MG63 (cell line): ENCODE data around the gene FOXE3. TPM values are rescaled to one million over a fixed set of nuclear protein-coding genes. Genes with fewer than 3 reads are reported as not detected.

ENCODE experiments used
- DNase-seq: peaks from one replicate; pipeline ENCODE4 v3.0.0-alpha.2; 2020
- H3K27me3 ChIP-seq: fragments of 250-450 bp; sonication (Bioruptor Pico); 2 replicates; pipeline ENCODE4 v1.5.1; 2020; ENCODE audit warnings: mild to moderate bottlenecking, moderate library complexity
- H3K36me3 ChIP-seq: fragments of 250-450 bp; sonication (Bioruptor Pico); 2 replicates; pipeline ENCODE4 v1.5.1; 2020; ENCODE audit warnings: mild to moderate bottlenecking, moderate library complexity
- H3K4me3 ChIP-seq: fragments of 250-450 bp; sonication (Bioruptor Pico); 2 replicates; pipeline ENCODE4 v1.5.1; 2020; ENCODE audit warnings: mild to moderate bottlenecking, moderate library complexity
- H3K9me3 ChIP-seq: fragments of 250-450 bp; sonication (Bioruptor Pico); 2 replicates; pipeline ENCODE4 v1.5.1; 2020; ENCODE audit warnings: mild to moderate bottlenecking, moderate library complexity
- total RNA-seq: library from RNA; depleted of rRNA; stranded (reverse); fragments of >200 nt; shearing (Covaris generic); gene quantifications from 2 replicates; pipeline ENCODE4 v1.2.3, GENCODE V29; 2014; ENCODE audit warnings: low replicate concordance; rRNA removed

FOXE3 gene
- not detected in 2 replicates for total RNA-seq

DNA sequence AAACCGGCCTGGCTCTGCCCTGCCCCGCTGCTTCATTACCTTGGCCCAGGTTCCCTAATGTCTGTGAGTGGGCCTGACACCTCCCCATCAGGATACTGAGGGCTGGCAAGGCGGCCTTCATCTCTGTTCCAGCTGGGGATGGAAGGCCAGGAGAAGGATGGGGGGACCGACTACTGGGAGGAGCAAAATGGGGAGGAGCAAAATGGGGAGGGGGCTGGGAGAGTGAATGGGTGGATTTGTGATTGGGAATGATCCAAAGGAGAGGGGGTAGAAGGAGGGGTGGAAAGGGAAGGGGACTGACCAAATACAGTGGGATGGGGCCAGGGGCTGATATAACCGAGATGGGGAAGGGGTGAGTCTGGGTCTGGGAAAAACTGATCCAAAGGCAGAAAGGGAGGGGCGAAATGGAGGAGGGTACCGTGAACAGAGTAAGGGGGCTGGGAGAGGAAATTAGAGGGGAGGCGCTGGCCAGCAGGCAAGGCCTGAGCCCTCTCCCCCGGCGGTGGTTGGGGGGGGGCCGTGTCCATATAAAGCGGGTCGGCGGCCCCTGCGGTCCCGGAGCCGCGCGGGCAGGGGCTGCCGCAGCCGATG is at the start of gene FOXE3:
TSS of gene FOXE3 (plus strand) at position 558 of the 591 bp plus-strand sequence. CDS start at position 589, 31 bp downstream.
- no peak for DNase-seq
- Histone ChIP-seq H3K9me3 (no peaks in the 10 kb centered on the region), H3K27me3 (no peaks in the 10 kb centered on the region), H3K4me3 (no peak within 1 kb of the TSS), H3K36me3 (no peaks in the 10 kb centered on the region)

DNA sequence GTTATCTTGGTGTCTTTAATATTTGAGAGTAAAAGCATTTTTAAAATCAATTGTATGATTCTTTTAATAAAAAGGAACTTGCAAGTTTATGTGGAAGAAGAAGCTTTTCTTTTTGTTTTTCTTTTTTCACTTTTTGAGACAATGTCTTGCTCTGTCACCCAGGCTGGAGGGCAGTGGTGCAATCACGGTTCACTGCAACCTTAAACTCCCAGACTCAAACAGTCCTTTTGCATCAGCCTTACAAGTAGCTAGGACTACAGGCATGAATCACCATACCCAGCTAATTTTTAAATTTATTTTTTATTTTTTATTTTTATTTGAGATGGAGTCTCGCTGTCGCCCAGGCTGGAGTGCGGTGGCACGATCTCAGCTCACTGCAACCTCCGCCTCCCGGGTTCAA is 48.4 kb upstream of the FOXE3 start:
- H3K4me3 ChIP-seq, result no peak overlapping the region
- DNase-seq, result no peak

DNA sequence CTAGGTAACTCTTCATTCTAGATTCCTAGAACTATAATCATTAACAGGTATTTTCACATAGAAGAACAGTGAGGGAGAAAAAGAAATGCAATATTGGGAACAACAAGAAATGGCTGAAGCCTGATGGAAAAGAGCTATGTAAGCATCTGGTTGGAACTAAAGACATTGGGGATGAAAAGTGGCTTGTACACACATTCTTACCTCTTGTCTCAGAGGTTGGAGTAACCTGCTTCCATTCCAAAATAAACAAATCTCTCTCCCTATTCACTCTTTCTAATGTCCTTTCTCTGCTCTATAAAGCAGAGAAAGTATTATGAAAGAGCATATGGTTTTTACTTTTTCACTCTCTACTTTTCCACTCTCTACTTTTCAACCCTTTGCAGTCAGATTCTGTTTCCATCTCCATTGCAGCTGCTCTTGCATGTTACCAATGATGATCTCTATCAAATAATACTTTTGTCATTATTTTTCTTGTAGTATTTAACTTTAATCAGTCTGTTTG is 45.0 kb upstream of the FOXE3 start:
- H3K27me3 ChIP-seq, result no peaks in the 10 kb centered on the region
- H3K9me3 ChIP-seq, result no peaks in the 10 kb centered on the region
- peaks cover 53% of the 10 kb centered on the region for H3K36me3 ChIP-seq
- DNase-seq, result no peak
- no peak overlapping the region for H3K4me3 ChIP-seq

More for the DNA sequence above, 48.4 kb upstream of the FOXE3 start:
- Histone ChIP-seq H3K36me3 (peaks cover 35% of the 10 kb centered on the region), H3K27me3 (no peaks in the 10 kb centered on the region), H3K9me3 (no peaks in the 10 kb centered on the region)

DNA sequence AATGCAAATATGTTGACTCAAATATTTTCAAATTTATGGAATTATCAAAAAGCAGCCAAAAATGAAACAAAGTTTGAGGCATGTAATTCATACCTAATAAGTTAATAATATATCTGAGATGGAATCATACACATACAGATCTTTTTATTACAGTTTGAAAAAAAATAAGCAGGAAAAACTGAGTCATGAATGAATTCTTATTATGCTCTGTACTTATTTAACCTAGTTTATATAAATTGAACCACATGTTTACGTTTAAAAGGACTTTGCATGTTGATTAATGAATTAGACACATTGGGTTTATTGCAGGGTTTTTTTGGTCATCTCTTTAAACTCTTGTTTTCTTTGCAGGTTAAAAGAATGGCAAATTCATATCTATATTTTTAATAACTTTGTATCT is 41.6 kb upstream of the FOXE3 start:
- Histone ChIP-seq H3K4me3 (no peak overlapping the region), H3K27me3 (no peaks in the 10 kb centered on the region), H3K36me3 (peaks cover 53% of the 10 kb centered on the region), H3K9me3 (no peaks in the 10 kb centered on the region)
- no peak for DNase-seq

DNA sequence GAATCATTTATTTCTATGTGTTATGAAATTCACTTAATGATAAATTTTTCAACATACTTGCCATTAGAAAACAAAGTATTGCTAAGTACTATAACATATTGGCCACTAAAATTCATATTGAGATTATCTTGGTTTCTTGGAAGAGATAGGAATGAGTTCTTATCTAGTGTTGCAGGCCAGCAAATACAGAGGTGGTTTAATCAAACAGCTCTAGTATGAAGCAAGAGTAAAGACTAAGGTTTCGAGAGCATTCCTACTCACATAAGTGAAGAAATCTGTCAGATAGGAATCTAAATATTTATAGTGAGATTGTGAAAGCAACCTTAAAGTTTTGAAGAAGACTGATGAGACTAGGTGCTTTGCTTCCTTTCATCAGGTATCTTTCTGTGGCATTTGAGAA is 37.9 kb upstream of the FOXE3 start:
- H3K36me3 ChIP-seq, result peaks cover 41% of the 10 kb centered on the region
- DNase-seq, result no peak
- no peaks in the 10 kb centered on the region for H3K9me3 ChIP-seq
- H3K4me3 ChIP-seq, result no peak overlapping the region
- H3K27me3 ChIP-seq, result no peaks in the 10 kb centered on the region

- Histone ChIP-seq H3K4me3 (no peak overlapping the region), H3K27me3 (no peaks in the 10 kb centered on the region), H3K36me3 (peaks cover 29% of the 10 kb centered on the region), H3K9me3 (no peaks in the 10 kb centered on the region)
- no peak for DNase-seq
Measured at GRCh38 chr1:47380699-47381098, 35.4 kb upstream of the FOXE3 start.

DNA sequence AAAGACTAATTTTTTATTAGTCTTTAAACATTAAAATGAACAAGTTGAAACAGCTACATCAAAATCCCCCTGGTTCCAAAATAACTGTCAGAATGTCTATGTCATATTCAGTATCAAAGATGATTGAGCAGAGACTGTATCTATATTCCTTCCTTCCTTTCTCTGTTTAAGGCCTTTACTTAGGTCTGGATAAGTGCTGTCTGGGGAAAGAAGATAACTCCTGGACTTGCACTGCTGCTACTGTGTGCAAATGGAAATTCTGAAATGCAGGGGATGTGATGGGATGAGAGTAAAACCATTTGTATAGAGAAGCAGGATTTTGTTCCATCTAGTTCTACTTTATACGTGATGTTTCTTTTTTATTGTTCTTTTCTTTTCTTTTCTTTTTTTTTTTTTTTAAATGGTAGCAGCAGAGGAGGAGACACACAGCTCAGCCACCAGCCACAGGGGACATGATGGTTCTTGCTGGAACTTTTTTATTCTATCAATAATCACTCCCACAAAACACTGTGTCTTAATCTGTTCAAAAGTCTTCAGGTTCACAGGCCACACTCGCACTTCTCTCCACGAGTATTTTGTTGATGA is 33.6 kb upstream of the FOXE3 start:
- Histone ChIP-seq H3K27me3 (no peaks in the 10 kb centered on the region), H3K36me3 (peaks cover 19% of the 10 kb centered on the region), H3K4me3 (no peak overlapping the region), H3K9me3 (no peaks in the 10 kb centered on the region)
- DNase-seq, result no peak

GRCh38 chr1:47384083-47384482 is 32.0 kb upstream of the FOXE3 start:
- H3K27me3 ChIP-seq, result no peaks in the 10 kb centered on the region
- no peak overlapping the region for H3K4me3 ChIP-seq
- H3K9me3 ChIP-seq, result no peaks in the 10 kb centered on the region
- H3K36me3 ChIP-seq, result peaks cover 19% of the 10 kb centered on the region
- no peak for DNase-seq

GRCh38 chr1:47385020-47385419 is 31.1 kb upstream of the FOXE3 start:
- H3K27me3 ChIP-seq, result no peaks in the 10 kb centered on the region
- DNase-seq, result no peak
- peaks cover 13% of the 10 kb centered on the region for H3K36me3 ChIP-seq
- no peaks in the 10 kb centered on the region for H3K9me3 ChIP-seq
- H3K4me3 ChIP-seq, result no peak overlapping the region

DNA sequence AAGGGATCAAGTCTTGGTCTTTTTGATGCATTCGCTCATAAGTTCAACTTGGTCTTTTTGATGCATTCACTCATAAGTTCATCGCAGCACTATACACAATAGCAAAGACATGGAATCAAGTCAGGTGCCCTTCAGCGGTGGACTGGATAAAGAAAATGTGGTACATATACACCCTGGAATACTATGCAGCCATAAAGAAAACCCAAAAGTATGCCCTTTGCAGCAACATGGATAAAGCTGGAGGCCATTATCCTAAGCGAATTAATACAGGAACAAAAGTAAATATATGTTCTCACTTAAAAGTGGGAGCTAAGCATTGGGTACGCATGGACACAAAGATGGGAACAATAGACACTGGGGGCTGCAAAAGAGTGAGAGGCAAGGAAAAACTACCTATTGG is 29.8 kb upstream of the FOXE3 start:
- DNase-seq, result no peak
- Histone ChIP-seq H3K4me3 (no peak overlapping the region), H3K36me3 (peaks cover 13% of the 10 kb centered on the region), H3K9me3 (no peaks in the 10 kb centered on the region), H3K27me3 (no peaks in the 10 kb centered on the region)

DNA sequence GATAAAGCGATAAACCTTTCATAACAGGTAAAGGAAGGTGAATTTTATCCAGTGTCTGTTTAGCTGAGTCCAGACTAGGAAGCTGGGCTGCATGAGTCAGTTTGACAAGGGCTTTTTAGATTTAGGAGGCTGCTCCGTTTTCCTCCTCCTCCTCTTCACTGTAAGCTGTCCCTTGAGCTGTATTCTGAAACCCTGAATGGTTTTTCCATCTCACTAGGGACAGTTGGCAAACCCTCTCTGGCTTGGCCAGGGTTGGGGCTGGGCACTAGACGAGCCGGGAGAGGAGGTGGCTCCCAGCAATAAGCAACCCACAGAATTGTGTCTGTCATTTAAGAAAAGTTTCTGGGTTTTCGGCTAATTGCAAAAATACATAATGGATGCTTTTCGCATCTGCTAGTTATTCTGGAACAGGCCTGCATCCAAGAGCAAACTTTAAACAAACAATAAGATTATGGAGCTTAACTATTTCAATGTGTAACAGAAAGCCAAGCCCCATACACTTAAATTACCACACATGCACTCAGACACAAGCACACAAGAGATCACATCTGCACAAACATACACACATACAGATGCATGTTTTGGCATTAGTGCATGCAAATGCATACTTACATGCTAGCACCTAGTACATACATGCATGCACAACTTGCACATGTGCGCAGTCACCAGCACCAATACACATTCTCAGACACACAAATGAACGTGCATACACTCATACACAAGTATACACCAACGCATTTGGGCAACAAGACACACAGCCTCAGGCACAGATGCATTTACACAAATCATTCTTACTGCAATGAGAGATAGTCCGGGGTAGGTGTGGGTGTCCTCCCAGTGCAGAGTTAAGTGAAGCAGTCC is 27.8 kb upstream of the FOXE3 start:
- Histone ChIP-seq H3K4me3 (no peak overlapping the region), H3K9me3 (no peaks in the 10 kb centered on the region), H3K27me3 (no peaks in the 10 kb centered on the region), H3K36me3 (peaks cover 5% of the 10 kb centered on the region)
- DNase-seq, result peak; percentile 13

- no peaks in the 10 kb centered on the region for H3K9me3 ChIP-seq
- no peak overlapping the region for H3K4me3 ChIP-seq
- peak; percentile 53 for DNase-seq
Measured at GRCh38 chr1:47388891-47389238, 27.2 kb upstream of the FOXE3 start.

DNA sequence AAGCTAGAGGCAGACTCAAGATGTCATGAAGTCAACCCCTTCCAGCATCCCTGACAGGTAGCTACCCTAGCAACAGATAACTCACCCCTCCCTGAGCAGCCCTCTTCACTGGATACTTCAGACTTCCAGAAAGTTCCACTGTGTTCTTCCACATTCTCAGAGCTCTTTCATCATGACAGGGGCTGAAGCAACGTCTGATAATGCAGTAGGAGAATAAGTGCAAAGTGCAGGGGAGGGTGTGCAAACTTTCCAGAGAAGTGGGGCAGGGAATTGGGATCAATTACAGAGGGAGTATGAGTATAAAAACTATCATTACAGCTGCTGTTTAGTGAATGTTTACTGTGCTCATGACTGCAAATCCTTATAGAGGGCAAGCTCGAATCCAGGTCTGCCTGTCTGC is 26.4 kb upstream of the FOXE3 start:
- no peak for DNase-seq
- no peaks in the 10 kb centered on the region for H3K27me3 ChIP-seq
- H3K36me3 ChIP-seq, result no peaks in the 10 kb centered on the region
- H3K4me3 ChIP-seq, result no peak overlapping the region
- H3K9me3 ChIP-seq, result no peaks in the 10 kb centered on the region

More at GRCh38 chr1:47388891-47389238, 27.2 kb upstream of the FOXE3 start:
- no peaks in the 10 kb centered on the region for H3K27me3 ChIP-seq
- H3K36me3 ChIP-seq, result no peaks in the 10 kb centered on the region

GRCh38 chr1:47390843-47391242 is 25.2 kb upstream of the FOXE3 start:
- no peak for DNase-seq
- H3K36me3 ChIP-seq, result no peaks in the 10 kb centered on the region
- no peak overlapping the region for H3K4me3 ChIP-seq
- no peaks in the 10 kb centered on the region for H3K9me3 ChIP-seq
- no peaks in the 10 kb centered on the region for H3K27me3 ChIP-seq

- DNase-seq, result peak; percentile 31
- no peaks in the 10 kb centered on the region for H3K36me3 ChIP-seq
- H3K4me3 ChIP-seq, result no peak overlapping the region
- no peaks in the 10 kb centered on the region for H3K9me3 ChIP-seq
- H3K27me3 ChIP-seq, result no peaks in the 10 kb centered on the region
Measured at GRCh38 chr1:47393141-47393540, 22.9 kb upstream of the FOXE3 start.

- Histone ChIP-seq H3K36me3 (no peaks in the 10 kb centered on the region), H3K4me3 (no peak overlapping the region), H3K27me3 (no peaks in the 10 kb centered on the region), H3K9me3 (no peaks in the 10 kb centered on the region)
- DNase-seq, result no peak
Measured at GRCh38 chr1:47395433-47395832, 20.7 kb upstream of the FOXE3 start.

DNA sequence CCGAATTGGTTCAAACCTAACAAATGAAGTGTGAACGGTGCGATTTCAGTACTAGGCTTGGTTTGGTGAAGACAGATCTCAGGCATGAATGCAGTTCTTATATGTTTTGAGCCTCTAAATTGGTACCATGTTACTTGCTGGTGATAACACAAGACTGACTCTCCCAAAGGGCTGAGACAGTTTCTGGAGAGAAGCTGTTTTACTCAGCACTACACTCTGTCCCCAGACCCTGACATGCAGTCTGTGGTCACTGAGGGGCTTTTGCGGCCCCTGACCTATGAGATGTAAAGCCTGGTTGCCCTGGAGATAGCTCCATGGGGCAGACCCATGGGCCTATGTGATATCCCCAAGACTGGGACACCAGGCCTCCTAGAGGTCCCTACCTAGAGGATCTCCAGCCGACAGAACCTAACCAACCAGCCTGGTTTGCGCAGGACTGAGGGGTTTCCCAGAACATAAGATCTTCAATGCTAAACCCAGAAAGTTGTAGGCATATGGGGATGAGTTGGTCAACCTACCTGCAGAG is 19.4 kb upstream of the FOXE3 start:
- no peak for DNase-seq
- Histone ChIP-seq H3K36me3 (no peaks in the 10 kb centered on the region), H3K9me3 (no peaks in the 10 kb centered on the region), H3K27me3 (no peaks in the 10 kb centered on the region), H3K4me3 (no peak overlapping the region)
